Stimulated activated CD4-positive, alpha-beta T cell treated with anti-CD3 and anti-CD28 coated beads, Interleukin-2, amount 100 ng/mL, for 24 hours (primary cell): ENCODE results near the gene AGER.
"Not testable (repeated sequence)": the region's sequence is repeated elsewhere in the genome, so short reads cannot be mapped to it uniquely, and the experiment has no call there.

Experiments used
- DNase-seq, 2 donors: peaks; one replicate each; pipeline ENCODE4 v3.0.0-alpha.2; 2020

Gene AGER

DNA sequence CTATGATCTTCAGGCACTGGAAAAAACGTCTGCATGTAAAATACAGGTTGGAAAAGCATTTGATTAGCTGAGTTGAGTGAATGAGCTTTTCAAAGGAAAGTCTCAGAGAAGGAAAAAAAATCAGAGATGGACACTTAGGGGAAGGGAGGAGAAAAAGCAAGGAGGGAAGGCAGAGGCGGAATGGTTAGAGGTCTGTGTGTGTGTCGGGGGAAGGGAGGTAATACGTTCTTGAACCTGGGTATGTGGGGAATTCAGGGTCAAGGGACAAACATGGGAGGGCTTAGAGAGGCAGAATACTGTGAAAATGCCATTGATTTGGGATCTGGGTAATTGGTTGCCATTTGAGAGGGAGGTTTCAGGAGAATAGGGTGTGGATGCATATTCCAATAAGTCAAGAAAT lies 37.4 kb downstream of the AGER start:
- DNase-seq = no peak

DNA sequence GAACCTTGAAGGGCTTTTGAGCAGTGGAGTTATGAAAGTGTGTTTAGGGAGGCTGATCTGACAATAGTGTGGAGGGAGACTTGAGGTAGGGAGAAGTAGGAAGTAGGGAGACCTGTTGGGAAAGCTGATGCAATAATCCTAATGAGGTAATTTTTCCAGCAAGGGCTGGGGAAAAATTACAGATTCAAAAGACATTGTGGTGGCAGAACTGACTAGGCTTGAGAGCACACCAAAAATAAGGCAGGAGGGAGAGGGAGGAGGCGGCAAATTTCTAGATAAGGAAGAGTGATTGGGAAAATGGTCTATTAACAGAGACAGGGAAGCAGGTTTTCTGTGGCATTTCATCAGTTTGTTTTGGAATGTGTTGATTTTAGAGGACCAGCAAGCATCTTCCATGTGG lies 37.8 kb downstream of the AGER start:
- no peak for DNase-seq

DNA sequence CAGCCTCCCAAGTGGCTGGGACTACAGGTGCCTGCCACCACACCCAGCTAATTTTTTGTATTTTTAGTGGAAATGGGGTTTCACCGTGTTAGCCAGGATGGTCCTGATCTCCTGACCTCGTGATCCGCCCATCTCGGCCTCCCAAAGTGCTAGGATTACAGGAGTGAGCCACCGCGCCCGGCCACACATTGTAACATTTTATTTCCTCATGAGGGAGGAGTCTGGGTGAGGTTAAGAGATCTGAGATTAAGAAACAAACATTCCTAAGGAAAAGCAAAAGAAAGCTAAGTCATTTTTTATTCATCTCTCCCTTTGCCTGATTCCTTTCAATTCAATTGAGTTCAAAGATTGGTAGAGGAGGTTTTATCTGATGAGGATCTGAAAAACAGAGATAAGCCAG lies 39.8 kb downstream of the AGER start:
- DNase-seq = not testable (repeated sequence)

DNA sequence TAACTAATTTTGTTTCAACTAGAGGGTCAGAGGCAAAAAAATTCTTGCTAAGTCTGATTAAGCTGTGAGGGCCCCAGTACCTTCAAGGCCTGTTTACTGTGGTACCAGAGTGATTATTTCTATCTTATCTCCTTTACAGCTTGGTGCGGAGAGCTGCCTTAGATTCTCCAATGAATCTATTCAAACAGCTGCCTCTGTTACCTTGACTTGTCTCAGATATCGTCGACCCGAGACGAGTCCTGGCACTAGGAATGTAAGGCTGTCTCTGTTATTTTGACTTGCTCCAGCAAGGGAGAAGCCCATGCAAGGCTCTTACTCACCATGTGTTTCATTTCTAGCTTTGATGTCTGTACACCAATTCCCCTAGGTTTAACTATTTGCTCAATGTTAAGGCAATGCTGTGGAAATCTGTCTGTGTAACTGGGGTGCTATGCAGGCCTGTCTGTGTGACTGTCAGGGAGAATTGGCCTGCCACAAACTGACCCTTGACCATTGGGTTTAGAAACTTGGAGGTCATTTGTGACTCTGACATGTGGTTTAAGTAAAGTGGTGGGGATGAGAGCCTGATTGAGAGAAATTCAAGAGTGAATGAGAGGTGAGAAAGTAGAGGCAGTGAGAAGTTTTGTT lies 43.5 kb downstream of the AGER start:
- no peak for DNase-seq

DNA sequence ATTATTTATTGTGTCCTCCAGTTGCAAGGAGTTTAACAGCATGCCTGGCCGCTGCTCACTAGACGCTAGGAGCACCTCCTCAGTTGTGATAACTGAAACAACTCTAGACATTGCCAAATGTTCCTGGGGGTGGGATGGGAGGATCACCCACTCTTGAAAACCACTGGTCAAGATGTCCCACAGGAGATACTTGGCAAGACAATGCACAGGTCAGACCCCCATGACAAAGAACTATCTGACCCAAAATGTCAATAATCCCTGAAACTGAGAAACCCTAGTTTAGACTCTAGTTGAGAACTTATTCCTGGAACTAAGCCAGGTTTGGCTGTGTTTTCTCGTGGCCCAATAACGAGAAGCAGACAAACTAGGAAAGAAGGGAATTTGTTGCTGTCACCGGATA lies 44.5 kb downstream of the AGER start:
- DNase-seq = no peak

DNA sequence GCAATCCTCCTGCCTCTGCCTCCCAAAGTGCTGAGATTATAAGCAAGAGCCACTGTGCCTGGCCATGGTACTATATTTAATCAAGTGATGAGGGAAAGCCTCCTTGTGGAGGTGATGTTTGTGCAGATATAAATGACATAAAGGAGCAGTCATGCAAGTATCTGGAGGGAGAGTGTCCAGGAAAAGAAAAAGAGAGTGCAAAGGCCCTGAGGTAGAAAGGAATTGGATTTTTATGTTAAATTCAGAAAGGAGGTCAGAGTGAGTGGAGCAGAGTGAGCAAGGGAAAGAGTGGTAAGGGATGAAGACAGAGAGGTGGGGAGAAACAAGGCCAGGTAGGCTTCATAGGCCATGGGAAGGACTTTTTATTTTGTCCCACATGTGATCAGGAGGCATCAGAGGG lies 46.6 kb downstream of the AGER start:
- no peak for DNase-seq

DNA sequence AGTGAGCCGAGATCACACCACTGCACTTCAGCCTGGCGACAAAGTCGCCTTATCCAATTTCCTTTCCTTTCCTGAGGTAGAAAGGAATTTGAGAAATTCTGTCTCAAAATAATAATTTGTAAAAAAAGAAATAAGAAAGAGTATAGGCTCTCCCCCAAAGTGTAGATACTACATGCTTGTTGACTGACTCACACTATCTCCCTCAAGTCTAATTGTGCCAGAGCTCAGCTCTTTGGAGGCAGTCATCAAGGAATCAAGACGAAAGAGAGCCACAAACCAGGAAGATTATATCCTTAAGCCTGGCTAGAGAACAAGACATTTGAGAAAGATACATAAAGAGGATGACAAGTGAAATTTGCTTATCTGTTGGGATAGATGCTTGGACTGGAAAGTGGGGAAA lies 50.3 kb downstream of the AGER start:
- DNase-seq = no peak

DNA sequence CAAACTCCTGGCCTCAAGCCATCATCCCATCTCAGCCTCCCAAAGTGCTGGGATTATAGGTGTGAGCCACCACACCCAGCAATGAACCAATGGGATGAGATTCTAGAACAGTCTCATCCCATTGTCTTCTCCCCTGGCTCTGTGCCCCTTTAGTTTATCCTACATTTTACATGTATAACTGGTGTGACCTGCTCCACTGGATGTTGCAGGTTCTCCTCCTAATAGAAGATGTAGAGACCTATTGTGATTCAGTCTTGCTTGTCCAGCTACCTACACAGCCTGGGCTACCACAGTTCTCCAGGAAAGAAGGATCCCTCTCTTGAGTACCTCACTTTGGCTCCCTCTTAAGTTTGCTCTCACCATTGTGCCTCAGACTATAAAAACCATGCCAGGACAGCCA lies 51.9 kb downstream of the AGER start:
- no peak for DNase-seq

DNA sequence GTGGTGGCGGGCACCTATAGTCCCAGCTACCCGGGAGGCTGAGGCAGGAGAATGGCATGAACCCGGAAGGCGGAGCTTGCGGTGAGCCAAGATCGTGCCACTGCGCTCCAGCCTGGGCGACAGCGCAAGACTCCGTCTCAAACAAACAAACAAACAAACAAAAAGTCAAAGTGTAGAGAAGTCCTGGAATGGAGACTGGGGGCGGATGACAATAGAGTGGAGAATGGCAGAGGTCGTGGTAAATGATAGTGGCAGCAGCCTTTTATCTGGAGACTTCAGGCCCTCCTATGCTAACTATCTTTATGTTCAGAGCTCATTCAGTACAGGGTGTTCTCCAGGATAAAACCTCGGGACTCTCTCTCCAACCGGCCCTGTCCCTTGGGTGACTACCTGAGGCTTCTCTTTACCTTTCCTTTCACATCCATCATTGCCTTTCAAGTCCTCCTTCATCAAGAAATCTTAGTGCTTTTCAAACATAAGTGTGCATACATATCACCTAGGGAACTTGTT lies 52.6 kb downstream of the AGER start:
- no peak for DNase-seq
